ENCODE data around the gene SMC3.

SMC3 gene

DNA sequence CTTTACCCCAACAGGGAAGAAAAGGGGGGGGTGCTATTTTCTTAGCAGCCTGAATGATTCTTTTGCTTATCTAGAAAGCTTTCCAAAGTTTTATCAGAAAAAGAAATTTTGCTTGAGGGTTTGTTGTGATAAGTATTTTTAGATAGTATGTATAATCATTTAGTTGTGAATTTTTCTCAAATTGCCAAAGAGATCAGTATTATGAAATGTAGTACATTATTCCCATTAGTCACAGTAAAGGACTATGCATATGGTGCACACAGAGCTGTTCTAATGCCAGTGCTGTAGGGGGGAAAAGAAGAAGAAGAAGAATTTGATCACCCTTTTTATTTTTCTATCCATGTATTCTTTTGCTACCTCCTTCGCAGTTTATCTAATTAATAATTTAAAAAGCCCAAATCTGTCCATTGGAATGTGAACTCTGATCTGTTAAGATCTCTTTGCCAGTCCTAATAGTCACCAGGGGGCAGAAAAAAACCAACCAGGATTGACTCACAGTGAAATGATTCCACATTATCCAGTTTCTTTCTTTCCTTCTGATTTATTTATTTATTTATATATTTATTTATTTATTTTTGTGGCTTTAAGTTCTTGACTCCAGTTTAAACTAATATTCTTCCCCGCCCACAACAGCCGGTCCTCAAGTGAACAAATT lies 81.3 kb downstream of the SMC3 start:
- no peak for DNase-seq

DNA sequence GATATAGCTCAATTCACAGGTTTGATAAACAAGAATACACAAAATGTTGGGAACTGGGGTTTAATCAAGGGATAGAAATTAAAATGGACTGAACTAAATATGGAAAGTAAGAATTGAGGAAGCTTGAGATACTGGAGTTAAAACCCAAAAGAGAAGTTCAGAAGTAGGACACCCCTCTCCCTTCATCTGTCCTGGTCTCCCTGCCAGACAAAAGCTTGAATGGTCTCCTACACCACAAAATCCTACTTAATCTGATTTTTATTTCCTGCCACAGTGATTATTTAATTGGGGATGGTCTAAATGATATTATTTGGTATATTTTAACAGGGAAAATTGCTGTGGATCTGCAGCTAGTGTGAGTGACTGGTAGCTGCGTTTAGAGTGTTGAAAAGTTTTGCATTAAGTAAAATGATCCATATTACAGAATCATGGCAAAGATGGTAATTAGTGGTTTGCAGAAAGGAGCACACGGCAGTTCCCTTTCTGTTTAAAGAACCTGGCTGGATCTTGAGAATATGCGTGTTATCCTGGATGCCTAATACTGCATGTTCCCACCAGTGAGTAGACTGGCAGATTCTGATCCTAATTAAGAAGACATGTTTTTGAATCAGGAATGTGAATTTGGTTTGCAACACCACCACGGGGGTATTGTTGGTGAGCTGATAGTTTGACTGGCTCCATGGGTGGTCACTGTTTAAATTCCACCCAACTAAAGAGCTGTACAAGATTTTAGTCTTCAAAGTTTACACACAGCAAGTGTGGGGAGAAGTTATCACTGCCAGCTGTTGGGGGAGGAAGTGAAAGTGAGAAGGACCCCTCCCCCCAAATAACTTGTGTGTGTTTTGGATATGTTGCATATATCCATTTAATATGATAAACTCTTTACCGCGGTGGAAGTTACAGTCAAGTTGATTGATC lies 82.1 kb downstream of the SMC3 start:
- DNase-seq = no peak

- no peak for DNase-seq
These were observed 82.8 kb downstream of the SMC3 start for GRCh38 chr10:110650265-110650668.

DNA sequence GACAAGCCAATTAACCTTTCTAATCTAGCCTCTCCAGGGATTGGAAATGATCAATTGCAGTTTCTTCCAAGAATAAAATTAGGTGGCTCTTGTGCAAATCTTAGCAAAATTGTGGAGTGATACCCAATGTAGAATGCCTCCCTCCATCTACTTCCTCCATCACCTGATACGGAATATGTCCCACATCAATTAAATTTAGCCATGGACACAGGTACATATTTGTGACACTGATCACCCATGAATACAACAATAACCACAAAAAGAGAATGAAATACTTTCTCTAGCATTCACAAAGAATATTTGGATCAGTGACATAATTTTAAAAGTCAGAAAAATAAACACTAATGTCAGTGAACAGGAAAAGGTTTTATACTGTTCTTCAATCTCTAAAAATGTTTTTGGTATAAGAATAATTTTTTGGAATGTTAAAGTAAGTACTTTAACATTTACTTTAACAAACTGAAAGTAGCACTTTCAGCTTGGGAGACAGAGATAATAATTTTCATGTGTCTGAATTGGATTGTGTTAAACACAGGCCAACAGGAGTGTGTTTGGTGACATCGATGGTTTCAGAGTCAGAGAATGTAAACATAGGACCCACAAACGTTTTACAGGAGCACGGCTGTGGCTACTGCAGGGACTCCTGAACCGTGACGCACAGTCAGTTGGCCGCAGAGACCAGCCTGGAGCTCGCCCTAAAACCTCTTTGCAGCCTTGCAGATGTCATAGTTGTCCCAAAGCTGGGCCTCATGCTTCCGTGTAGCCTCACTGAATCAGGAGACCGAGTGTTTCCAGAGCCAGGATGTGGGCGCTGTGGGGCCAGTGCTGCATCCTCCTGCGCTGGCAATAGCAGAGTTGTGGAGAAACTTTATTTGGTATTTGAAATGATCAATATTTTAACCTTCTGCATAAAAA lies 83.8 kb downstream of the SMC3 start:
- DNase-seq = no peak

- no peak for DNase-seq
These were observed 85.1 kb downstream of the SMC3 start for GRCh38 chr10:110652475-110653118.

All from CD4-positive, alpha-beta T cell treated with Interleukin-21 for 1 hour (primary cell).